ENCODE measurements around the gene ROCK1. TPM values are rescaled to one million over a fixed set of nuclear protein-coding genes. Genes with fewer than 3 reads are reported as not detected.

ROCK1 gene
- total RNA-seq, 2 donors from 2014 or later = 109 to 114 TPM

GRCh38 chr18:21093133-21093532 lies 18.5 kb downstream of the ROCK1 start:
- no peak for ATAC-seq
- no peak overlapping the region for H3K27ac Mint-ChIP-seq
- peaks cover 22% of the 10 kb centered on the region for H3K4me1 Mint-ChIP-seq
- H3K27me3 Mint-ChIP-seq = no peaks in the 10 kb centered on the region
- H3K36me3 Mint-ChIP-seq (ENCODE audit: low read depth) = no peaks in the 10 kb centered on the region
- no peaks in the 10 kb centered on the region for H3K9me3 ChIP-seq (ENCODE audit: control insufficient read depth, low read length, poor library complexity, severe bottlenecking)
- no peak overlapping the region for H3K4me3 Mint-ChIP-seq
- no peak for DNase-seq

GRCh38 chr18:21090680-21091079 lies 20.9 kb downstream of the ROCK1 start:
- Mint-ChIP-seq H3K4me3 (no peak overlapping the region), H3K36me3 (ENCODE audit: low read depth) (no peaks in the 10 kb centered on the region), H3K27me3 (no peaks in the 10 kb centered on the region), H3K4me1 (peaks cover 25% of the 10 kb centered on the region), H3K27ac (no peak overlapping the region)
- no peaks in the 10 kb centered on the region for H3K9me3 ChIP-seq (ENCODE audit: control insufficient read depth, low read length, poor library complexity, severe bottlenecking)
- ATAC-seq = no peak
- no peak for DNase-seq

GRCh38 chr18:21085579-21086166 lies 25.9 kb downstream of the ROCK1 start:
- no peak for ATAC-seq

GRCh38 chr18:21084511-21085078 lies 27.0 kb downstream of the ROCK1 start:
- H3K27me3 Mint-ChIP-seq = no peaks in the 10 kb centered on the region
- peaks cover 55% of the 10 kb centered on the region for H3K4me1 Mint-ChIP-seq
- no peak overlapping the region for H3K27ac Mint-ChIP-seq
- DNase-seq (no peak), ATAC-seq (peak; percentile 4)
- H3K4me3 Mint-ChIP-seq = peak overlapping the region; percentile 33
- no peaks in the 10 kb centered on the region for H3K36me3 Mint-ChIP-seq (ENCODE audit: low read depth)
- no peaks in the 10 kb centered on the region for H3K9me3 ChIP-seq (ENCODE audit: control insufficient read depth, low read length, poor library complexity, severe bottlenecking)

More at GRCh38 chr18:21085579-21086166, 25.9 kb downstream of the ROCK1 start:
- Mint-ChIP-seq H3K4me3 (peak overlapping the region; percentile 22), H3K27me3 (no peaks in the 10 kb centered on the region), H3K4me1 (peaks cover 52% of the 10 kb centered on the region), H3K36me3 (ENCODE audit: low read depth) (no peaks in the 10 kb centered on the region), H3K27ac (peak overlapping the region; percentile 16)
- no peaks in the 10 kb centered on the region for H3K9me3 ChIP-seq (ENCODE audit: control insufficient read depth, low read length, poor library complexity, severe bottlenecking)
- no peak for DNase-seq

- Mint-ChIP-seq H3K27me3 (no peaks in the 10 kb centered on the region), H3K27ac (no peak overlapping the region), H3K36me3 (ENCODE audit: low read depth) (no peaks in the 10 kb centered on the region), H3K4me1 (peaks cover 64% of the 10 kb centered on the region), H3K4me3 (no peak overlapping the region)
- no peaks in the 10 kb centered on the region for H3K9me3 ChIP-seq (ENCODE audit: control insufficient read depth, low read length, poor library complexity, severe bottlenecking)
- ATAC-seq (no peak), DNase-seq (no peak)
Observed at GRCh38 chr18:21083017-21083416, 28.6 kb downstream of the ROCK1 start.

GRCh38 chr18:21081426-21081825 lies 30.2 kb downstream of the ROCK1 start:
- Mint-ChIP-seq H3K4me1 (peaks cover 56% of the 10 kb centered on the region), H3K27ac (no peak overlapping the region), H3K4me3 (no peak overlapping the region), H3K36me3 (ENCODE audit: low read depth) (no peaks in the 10 kb centered on the region), H3K27me3 (no peaks in the 10 kb centered on the region)
- no peak for DNase-seq
- no peak for ATAC-seq
- H3K9me3 ChIP-seq (ENCODE audit: control insufficient read depth, low read length, poor library complexity, severe bottlenecking) = no peaks in the 10 kb centered on the region

- Mint-ChIP-seq H3K27me3 (no peaks in the 10 kb centered on the region), H3K36me3 (ENCODE audit: low read depth) (no peaks in the 10 kb centered on the region), H3K4me3 (no peak overlapping the region), H3K4me1 (peaks cover 58% of the 10 kb centered on the region), H3K27ac (no peak overlapping the region)
- no peak for DNase-seq
- no peaks in the 10 kb centered on the region for H3K9me3 ChIP-seq (ENCODE audit: control insufficient read depth, low read length, poor library complexity, severe bottlenecking)
- ATAC-seq = no peak
Observed at GRCh38 chr18:21080576-21080975, 31.0 kb downstream of the ROCK1 start.

GRCh38 chr18:21074336-21075323 lies 37.0 kb downstream of the ROCK1 start:
- peak overlapping the region; percentile 81 for H3K4me3 Mint-ChIP-seq
- peaks cover 48% of the 10 kb centered on the region for H3K4me1 Mint-ChIP-seq
- ATAC-seq (no peak), DNase-seq (no peak)
- peak overlapping the region; percentile 94 for H3K27ac Mint-ChIP-seq
- H3K36me3 Mint-ChIP-seq (ENCODE audit: low read depth) = peaks cover 3% of the 10 kb centered on the region
- no peaks in the 10 kb centered on the region for H3K9me3 ChIP-seq (ENCODE audit: control insufficient read depth, low read length, poor library complexity, severe bottlenecking)
- no peaks in the 10 kb centered on the region for H3K27me3 Mint-ChIP-seq

GRCh38 chr18:21073180-21073579 lies 38.4 kb downstream of the ROCK1 start:
- DNase-seq (no peak), ATAC-seq (no peak)
- peak overlapping the region; percentile 79 for H3K27ac Mint-ChIP-seq
- peaks cover 40% of the 10 kb centered on the region for H3K4me1 Mint-ChIP-seq
- peaks cover 3% of the 10 kb centered on the region for H3K36me3 Mint-ChIP-seq (ENCODE audit: low read depth)
- H3K9me3 ChIP-seq (ENCODE audit: control insufficient read depth, low read length, poor library complexity, severe bottlenecking) = no peaks in the 10 kb centered on the region
- H3K27me3 Mint-ChIP-seq = no peaks in the 10 kb centered on the region
- H3K4me3 Mint-ChIP-seq = no peak overlapping the region

- peaks cover 40% of the 10 kb centered on the region for H3K4me1 Mint-ChIP-seq
- H3K4me3 Mint-ChIP-seq = no peak overlapping the region
- H3K27me3 Mint-ChIP-seq = no peaks in the 10 kb centered on the region
- DNase-seq = no peak
- peak overlapping the region; percentile 29 for H3K27ac Mint-ChIP-seq
- no peak for ATAC-seq
- peaks cover 3% of the 10 kb centered on the region for H3K36me3 Mint-ChIP-seq (ENCODE audit: low read depth)
- H3K9me3 ChIP-seq (ENCODE audit: control insufficient read depth, low read length, poor library complexity, severe bottlenecking) = no peaks in the 10 kb centered on the region
Observed at GRCh38 chr18:21071071-21071470, 40.5 kb downstream of the ROCK1 start.

- Mint-ChIP-seq H3K36me3 (ENCODE audit: low read depth) (no peaks in the 10 kb centered on the region), H3K27ac (no peak overlapping the region), H3K27me3 (no peaks in the 10 kb centered on the region), H3K4me1 (peaks cover 32% of the 10 kb centered on the region), H3K4me3 (no peak overlapping the region)
- ATAC-seq = no peak
- no peak for DNase-seq
- no peaks in the 10 kb centered on the region for H3K9me3 ChIP-seq (ENCODE audit: control insufficient read depth, low read length, poor library complexity, severe bottlenecking)
Observed at GRCh38 chr18:21069468-21069867, 42.1 kb downstream of the ROCK1 start.

GRCh38 chr18:21064347-21064746 lies 47.3 kb downstream of the ROCK1 start:
- Mint-ChIP-seq H3K4me1 (peaks cover 37% of the 10 kb centered on the region), H3K27ac (peak overlapping the region; percentile 69), H3K27me3 (no peaks in the 10 kb centered on the region), H3K4me3 (no peak overlapping the region), H3K36me3 (ENCODE audit: low read depth) (peaks cover 2% of the 10 kb centered on the region)
- H3K9me3 ChIP-seq (ENCODE audit: control insufficient read depth, low read length, poor library complexity, severe bottlenecking) = no peaks in the 10 kb centered on the region
- no peak for DNase-seq
- no peak for ATAC-seq

- H3K27ac Mint-ChIP-seq = no peak overlapping the region
- H3K36me3 Mint-ChIP-seq (ENCODE audit: low read depth) = peaks cover 2% of the 10 kb centered on the region
- ATAC-seq (no peak), DNase-seq (no peak)
- H3K27me3 Mint-ChIP-seq = no peaks in the 10 kb centered on the region
- H3K9me3 ChIP-seq (ENCODE audit: control insufficient read depth, low read length, poor library complexity, severe bottlenecking) = no peaks in the 10 kb centered on the region
- no peak overlapping the region for H3K4me3 Mint-ChIP-seq
- peaks cover 44% of the 10 kb centered on the region for H3K4me1 Mint-ChIP-seq
Observed at GRCh38 chr18:21063011-21063410, 48.6 kb downstream of the ROCK1 start.
